ENCODE measurements around the gene PTPRO.

DNA sequence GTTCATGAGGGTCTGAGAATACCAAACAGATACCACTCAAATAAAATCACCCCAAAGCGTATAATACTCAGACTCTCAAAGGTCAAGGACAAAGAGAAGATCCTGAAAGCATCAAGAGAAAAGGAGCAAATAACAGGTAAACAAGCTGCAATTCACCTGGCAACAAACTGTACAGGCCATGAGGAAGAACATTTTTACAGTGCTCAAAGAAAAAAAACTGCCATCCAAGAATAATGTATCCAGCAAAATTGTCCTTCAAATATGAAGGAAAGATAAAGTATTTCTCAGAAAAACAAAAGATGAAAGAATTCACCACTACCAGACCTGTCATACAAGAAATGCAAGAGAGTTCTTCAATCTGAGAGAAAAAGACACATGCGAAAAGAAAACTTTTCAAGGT is 206.4 kb downstream of the PTPRO start:
- TF ChIP-seq, protein P1, sequence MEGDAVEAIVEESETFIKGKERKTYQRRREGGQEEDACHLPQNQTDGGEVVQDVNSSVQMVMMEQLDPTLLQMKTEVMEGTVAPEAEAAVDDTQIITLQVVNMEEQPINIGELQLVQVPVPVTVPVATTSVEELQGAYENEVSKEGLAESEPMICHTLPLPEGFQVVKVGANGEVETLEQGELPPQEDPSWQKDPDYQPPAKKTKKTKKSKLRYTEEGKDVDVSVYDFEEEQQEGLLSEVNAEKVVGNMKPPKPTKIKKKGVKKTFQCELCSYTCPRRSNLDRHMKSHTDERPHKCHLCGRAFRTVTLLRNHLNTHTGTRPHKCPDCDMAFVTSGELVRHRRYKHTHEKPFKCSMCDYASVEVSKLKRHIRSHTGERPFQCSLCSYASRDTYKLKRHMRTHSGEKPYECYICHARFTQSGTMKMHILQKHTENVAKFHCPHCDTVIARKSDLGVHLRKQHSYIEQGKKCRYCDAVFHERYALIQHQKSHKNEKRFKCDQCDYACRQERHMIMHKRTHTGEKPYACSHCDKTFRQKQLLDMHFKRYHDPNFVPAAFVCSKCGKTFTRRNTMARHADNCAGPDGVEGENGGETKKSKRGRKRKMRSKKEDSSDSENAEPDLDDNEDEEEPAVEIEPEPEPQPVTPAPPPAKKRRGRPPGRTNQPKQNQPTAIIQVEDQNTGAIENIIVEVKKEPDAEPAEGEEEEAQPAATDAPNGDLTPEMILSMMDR (IDR thresholded peaks at IDR 0.05): no peak
- TF ChIP-seq POLR2A (IDR thresholded peaks at IDR 0.05): no peak

All from Peyer's patch (tissue), 4 donors.